Astrocyte (in vitro differentiated cells and primary cell): Measurements from ENCODE around the gene KRT7.

Experiments used
- CTCF ChIP-seq: IDR thresholded peaks from 2 replicates; pipeline ENCODE4 v1.5.1; 2011; ENCODE audit warnings: low read depth, mild to moderate bottlenecking, inconsistent platforms, low read length, moderate library complexity; ENCODE audit not compliant: insufficient read depth
- EZH2 ChIP-seq: IDR thresholded peaks from 2 replicates; pipeline ENCODE4 v1.6.1; 2012; ENCODE audit warnings: mild to moderate bottlenecking, low read length, inconsistent platforms; ENCODE audit not compliant: insufficient read depth

DNA sequence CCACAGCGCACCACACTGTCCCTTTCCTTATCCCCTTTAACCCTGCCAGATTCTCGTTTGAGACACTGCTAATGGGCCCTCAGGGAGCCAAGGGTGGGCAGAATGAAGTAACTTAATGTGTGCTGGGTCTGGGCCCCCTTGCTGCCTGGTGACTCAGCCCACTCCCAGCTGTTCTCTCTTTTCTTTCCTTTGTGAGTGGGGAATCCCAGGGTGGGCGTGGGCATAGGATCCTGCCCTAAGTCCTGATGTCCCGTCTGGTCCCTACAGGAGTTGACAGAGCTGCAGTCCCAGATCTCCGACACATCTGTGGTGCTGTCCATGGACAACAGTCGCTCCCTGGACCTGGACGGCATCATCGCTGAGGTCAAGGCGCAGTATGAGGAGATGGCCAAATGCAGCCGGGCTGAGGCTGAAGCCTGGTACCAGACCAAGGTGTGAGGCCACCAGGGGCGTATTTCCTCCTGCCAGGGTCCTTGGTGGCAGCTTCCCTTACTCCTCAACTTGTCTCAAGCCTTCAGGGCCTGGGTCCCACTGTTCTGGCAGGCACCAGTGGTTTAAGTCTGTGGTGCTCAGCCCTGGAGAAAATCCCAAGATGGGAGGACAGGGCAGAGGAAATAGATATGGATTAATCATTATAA lies 8.3 kb downstream of the KRT7 start:
- no peak for TF ChIP-seq CTCF
- TF ChIP-seq EZH2, result no peak
